DOHH2 (cell line): ENCODE results near the gene LRP8.

Source experiments
- EZH2phosphoT487 ChIP-seq: fragments of 200-600 bp; sonication (generic); IDR thresholded peaks from 2 replicates; pipeline ENCODE4 v1.6.1; 2017; ENCODE audit warnings: borderline replicate concordance, mild to moderate bottlenecking, antibody characterized with exemption, low read length, moderate library complexity, mixed read lengths
- TF ChIP-seq, protein P1 (sequence below): fragments of 200-600 bp; sonication (generic); IDR thresholded peaks from one replicate; pipeline ENCODE4 v1.5.1; 2014; ENCODE audit warnings: antibody characterized with exemption, mild to moderate bottlenecking, low read depth, low read length; ENCODE audit not compliant: poor library complexity, severe bottlenecking

DNA sequence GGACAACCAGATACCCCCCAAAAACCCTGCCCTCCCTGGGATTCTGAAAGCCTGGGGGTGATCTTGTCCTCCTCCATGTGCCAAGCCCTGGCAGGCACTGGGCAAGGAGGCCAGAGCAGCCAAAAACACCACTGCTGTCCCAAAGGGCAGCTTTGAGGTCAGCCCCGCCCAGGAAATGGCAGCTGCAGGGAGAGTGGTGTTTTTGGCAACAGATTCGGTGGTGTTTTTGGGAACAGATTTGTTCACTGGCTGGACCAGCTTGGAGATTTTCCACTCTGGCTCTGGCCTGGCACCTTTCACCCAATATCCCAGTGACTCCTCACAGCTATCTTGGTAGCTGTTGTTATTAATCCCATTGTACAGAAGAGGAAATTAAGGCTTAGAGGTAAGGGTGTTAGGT is 34.7 kb downstream of the LRP8 start:
- TF ChIP-seq, protein P1, sequence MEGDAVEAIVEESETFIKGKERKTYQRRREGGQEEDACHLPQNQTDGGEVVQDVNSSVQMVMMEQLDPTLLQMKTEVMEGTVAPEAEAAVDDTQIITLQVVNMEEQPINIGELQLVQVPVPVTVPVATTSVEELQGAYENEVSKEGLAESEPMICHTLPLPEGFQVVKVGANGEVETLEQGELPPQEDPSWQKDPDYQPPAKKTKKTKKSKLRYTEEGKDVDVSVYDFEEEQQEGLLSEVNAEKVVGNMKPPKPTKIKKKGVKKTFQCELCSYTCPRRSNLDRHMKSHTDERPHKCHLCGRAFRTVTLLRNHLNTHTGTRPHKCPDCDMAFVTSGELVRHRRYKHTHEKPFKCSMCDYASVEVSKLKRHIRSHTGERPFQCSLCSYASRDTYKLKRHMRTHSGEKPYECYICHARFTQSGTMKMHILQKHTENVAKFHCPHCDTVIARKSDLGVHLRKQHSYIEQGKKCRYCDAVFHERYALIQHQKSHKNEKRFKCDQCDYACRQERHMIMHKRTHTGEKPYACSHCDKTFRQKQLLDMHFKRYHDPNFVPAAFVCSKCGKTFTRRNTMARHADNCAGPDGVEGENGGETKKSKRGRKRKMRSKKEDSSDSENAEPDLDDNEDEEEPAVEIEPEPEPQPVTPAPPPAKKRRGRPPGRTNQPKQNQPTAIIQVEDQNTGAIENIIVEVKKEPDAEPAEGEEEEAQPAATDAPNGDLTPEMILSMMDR, result no peak
- no peak for TF ChIP-seq EZH2phosphoT487
